HG03521 (cell line): ENCODE measurements around the gene PEX11G.

ENCODE experiments used
- ATAC-seq: cut with Tn5 transposase; IDR thresholded peaks from one replicate; pipeline ENCODE4 v1.9.1; 2021; ENCODE audit warnings: mild to moderate bottlenecking, moderate library complexity; ENCODE audit not compliant: unreplicated experiment

PEX11G gene

DNA sequence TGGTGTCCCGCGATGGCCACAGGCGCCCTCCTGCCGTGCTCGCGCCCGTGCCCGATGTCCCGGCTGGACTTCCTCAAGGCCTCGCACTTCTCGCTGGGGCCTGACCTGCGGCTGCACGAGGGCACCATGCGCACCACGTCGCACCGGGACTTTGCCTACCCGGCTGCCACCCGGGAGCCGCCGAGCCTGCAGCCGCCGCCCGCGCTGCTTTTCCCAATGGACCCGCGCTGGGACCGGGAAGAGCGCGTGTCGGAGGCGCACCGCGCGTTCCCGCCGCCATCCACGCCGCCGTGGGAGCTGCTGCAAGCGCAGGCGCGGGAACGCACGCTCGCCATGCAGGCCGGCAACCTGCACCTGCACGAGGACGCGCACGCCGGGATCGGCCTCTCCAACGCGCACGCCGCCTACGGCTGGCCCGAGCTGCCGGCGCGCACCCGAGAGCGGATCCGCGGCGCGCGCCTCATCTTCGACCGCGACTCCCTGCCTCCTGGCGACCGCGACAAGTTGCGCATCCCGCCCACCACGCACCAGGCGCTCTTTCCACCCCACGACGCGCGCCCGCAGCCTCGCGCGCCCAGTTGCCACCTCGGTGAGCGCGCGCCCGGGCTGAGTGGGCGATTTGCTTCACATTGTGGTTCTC is 12.1 kb upstream of the PEX11G start:
- ATAC-seq: no peak

- ATAC-seq: no peak
Observed at GRCh38 chr19:7497292-7497691, 8.5 kb upstream of the PEX11G start.

- no peak for ATAC-seq
Observed at GRCh38 chr19:7494416-7495098, 5.7 kb upstream of the PEX11G start.

- no peak for ATAC-seq
Observed at GRCh38 chr19:7492558-7492957, 3.7 kb upstream of the PEX11G start.

GRCh38 chr19:7492142-7492541 is 3.3 kb upstream of the PEX11G start:
- no peak for ATAC-seq

GRCh38 chr19:7489609-7490044 is 792 bp upstream of the PEX11G start:
- ATAC-seq: no peak

- ATAC-seq: no peak
Observed at GRCh38 chr19:7486923-7487322, 1.9 kb downstream of the PEX11G start.

DNA sequence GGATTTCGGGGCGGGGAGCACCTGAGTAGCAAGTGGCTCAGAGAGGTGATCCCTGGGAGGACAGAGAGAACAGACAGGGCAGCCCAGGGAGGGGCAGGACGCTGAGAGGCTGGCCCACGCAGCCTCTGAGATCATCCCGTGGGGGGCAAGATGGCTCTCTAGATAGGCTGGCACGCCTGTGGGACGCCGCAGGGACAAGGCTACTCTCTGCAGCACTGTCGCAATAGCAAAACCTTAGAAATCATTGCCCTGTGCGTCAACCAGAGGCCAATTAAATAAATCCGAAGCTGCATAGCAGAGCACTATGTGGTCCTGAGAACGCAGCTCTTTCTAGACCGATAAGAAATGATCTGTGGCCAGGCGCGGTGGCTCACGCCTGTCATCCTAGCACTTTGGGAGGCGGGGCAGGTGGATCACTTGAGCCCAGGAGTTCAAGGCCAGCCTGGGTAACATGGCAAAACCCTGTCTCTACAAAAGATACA is 5.1 kb downstream of the PEX11G start:
- no peak for ATAC-seq

GRCh38 chr19:7482584-7483439 is 6.0 kb downstream of the PEX11G start:
- ATAC-seq: no peak

DNA sequence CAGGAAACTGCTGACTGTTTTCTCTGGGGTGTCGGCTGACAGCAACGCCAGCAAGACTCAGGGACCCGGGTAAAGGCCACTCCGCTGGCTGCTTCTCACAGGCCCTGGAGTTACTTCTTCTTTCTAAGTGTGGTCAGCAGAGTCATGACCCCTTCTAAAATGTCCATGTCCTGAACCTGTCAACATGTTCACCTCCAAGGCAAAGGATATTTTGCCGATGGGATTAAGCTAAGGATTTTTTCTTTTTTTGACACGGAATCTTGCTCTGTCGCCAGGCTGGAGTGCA is 7.9 kb downstream of the PEX11G start:
- no peak for ATAC-seq

DNA sequence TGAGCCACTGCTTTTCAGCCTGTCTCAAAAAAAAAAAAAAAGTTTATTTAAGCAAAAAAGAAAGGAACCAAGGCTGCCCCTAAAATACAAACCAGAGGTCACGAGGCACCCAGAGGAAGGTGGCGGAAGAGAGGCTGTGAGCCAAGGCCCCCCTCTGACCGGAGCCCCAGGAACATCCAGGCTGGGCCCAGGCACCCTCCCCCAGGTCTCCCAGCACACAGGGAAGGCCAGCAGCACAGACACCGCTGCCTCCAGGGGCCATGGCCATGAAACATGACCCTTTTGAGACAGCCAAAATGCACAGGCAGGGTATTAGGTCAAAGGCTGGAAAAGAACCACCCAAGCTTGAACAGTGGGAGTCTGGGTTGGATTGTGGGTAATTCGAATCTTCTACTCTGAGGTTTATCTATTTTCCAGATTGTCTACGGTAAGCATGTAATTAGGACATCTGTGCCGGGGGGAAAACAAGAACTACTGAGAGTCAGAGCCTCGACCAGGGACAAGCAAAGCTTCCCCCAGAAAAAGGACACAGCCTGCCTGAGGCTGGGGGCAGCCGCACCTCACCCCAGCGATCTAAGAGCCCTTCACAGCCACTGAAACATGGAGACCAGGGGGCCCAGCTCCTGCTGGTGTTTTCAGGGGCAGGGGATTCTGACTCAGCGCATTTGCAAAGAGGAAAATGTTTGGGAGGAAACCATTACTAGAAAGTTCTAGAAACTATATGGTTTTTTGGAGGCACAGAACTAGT is 8.4 kb downstream of the PEX11G start:
- ATAC-seq: no peak

DNA sequence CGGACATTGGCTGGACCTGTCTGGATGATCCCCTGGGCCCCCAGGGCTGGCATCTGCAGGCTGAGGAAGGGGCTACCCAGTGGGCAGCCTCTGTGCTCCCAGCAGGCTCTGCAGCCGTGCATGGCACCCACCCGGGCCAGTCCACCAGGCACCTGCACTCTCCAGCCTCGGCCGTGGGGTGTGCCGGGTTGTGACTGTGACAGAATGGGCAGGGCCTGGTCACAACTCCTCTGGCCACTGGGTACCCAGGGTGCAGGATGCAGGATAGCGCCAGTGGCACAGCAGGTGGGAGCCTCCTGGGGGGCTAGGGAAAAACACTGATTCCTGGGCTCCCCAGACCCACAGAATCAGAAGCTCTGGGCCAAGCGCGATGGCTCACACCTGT is 10.0 kb downstream of the PEX11G start:
- ATAC-seq: no peak

- no peak for ATAC-seq
Observed at GRCh38 chr19:7478173-7478842, 10.5 kb downstream of the PEX11G start.

DNA sequence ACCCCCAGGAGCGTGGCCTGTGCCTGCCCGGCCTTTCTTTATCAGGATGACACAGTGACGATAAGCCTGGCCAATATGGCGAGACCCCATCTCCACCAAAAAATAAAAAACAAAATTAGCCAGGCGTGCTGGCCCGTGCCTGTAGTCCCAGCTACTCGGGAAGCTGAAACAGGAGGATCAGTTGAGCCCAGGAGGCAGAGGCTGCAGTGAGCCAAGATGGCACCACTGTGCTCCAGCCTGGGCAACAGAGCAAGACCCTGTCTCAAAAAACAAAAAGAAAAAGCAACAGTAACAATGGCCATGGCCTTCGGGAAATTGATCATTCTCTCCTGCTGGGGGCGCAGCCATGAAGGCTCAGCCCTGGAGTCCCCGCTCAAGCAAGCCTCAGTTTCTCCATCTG is 11.1 kb downstream of the PEX11G start:
- ATAC-seq: no peak

DNA sequence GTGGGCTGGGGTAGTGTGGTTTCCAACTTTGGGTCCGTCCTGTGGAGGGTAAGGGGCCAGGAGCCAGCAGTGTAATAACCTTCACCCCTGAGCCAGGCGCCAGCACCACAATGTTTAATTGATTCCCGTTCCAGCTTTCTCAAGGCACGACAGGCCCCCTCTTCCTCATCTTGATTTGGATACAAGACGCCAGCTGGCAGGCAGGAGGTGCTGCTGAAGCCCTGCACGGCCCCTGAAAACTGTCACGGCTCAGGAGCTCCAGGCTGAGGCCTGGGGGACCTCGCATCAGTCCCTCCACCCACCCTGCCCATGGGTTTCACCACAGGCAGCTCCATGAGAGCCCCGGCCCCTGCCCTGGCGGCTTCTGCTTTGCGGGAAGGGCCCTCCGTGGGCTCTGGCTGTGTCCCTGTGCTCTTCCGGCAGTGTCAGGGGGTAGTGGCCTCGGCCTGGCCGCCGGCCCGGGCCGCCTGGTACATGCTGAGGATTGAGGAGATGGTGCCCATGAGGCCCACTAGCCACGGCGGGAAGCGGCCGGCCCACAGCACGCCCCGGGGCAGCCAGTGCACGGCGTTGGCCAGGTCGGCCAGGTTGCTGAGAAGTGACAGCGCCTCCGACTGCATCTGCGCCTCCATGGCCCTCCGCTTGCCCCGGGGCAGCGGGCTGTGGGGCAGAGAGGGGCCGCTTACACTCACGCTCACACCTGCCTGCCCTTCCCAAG is 11.9 kb downstream of the PEX11G start:
- ATAC-seq: no peak

GRCh38 chr19:7476241-7476640 is 12.6 kb downstream of the PEX11G start:
- ATAC-seq: no peak

DNA sequence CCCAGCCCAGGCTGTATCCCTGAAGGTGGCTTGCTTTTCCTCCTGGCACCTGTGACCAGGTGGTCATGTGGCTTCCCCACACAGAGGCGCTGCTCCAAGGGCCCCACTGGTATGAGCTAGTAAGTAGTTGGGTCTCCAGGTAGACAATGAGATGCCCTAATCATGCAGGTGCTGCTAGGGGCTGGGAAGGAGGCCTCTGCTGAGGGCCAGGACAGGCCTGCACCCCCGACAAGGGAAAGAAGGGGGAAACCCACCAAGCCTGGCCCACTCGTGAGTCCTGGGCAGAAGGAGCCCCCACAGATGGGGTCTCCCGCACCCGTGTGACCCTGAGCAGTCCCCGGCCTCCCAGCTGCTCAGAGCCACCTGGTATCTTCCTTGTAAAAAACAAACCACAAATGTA is 13.2 kb downstream of the PEX11G start:
- ATAC-seq: no peak

GRCh38 chr19:7471696-7472615 is 16.9 kb downstream of the PEX11G start:
- no peak for ATAC-seq
